ENCODE results near the gene OBP2B. TPM values are rescaled to one million over a fixed set of nuclear protein-coding genes. Genes with fewer than 3 reads are reported as not detected.

OBP2B gene
- total RNA-seq, 2 donors from 2014 or later = not detected

DNA sequence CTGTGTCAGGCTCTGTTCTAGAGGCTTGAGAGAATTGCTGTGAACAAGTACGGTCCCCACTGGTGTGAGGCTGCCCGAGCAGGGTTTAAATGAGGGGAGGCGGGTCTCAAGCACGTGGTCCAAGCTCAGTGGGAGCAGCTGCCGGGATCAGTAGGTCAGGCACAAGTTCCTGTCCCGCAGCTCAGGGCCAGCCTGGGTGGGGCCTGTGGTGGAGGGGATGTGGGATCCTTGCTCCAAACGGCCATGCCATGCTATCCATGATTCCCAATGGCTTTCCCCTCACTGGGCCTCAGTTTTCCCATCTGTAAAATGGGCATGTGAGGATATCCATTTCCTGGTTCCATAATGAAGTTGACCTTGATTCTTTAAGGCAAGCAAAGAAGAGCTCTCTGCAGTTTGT, 17.1 kb downstream of the OBP2B start:
- Histone ChIP-seq H3K27me3 (no peaks in the 10 kb centered on the region), H3K4me3 (no peak overlapping the region), H3K9me3 (peaks cover 0 to 8% of the 10 kb centered on the region in 2 donors), H3K27ac (no peak overlapping the region), H3K4me1 (no peaks in the 10 kb centered on the region), H3K36me3 (no peaks in the 10 kb centered on the region)
- TF ChIP-seq, protein P1, sequence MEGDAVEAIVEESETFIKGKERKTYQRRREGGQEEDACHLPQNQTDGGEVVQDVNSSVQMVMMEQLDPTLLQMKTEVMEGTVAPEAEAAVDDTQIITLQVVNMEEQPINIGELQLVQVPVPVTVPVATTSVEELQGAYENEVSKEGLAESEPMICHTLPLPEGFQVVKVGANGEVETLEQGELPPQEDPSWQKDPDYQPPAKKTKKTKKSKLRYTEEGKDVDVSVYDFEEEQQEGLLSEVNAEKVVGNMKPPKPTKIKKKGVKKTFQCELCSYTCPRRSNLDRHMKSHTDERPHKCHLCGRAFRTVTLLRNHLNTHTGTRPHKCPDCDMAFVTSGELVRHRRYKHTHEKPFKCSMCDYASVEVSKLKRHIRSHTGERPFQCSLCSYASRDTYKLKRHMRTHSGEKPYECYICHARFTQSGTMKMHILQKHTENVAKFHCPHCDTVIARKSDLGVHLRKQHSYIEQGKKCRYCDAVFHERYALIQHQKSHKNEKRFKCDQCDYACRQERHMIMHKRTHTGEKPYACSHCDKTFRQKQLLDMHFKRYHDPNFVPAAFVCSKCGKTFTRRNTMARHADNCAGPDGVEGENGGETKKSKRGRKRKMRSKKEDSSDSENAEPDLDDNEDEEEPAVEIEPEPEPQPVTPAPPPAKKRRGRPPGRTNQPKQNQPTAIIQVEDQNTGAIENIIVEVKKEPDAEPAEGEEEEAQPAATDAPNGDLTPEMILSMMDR (IDR thresholded peaks at IDR 0.05) = no peak
- no peak for DNase-seq (ENCODE audit: low spot score)

DNA sequence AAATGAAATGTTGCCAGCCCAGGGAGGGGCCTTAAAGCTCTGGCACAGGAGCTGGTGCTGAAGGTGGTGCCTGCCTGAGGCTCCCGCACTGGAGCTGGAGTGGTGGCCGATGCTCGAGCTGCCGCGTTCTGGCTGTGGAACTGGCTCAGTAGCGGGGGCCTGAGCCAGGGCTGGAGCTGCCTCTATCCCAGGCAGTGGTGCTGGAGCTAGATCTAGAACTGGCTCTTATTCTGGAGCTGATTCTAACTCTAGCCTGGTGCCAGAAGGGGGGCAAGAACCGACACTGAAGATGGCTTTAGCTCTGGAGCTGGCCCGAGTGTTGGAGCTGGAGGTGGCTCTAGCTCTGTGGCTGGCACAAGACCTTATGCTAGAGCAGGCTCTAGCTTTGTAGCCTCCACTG, 19.2 kb downstream of the OBP2B start:
- Histone ChIP-seq H3K4me3 (no peak overlapping the region), H3K27me3 (no peaks in the 10 kb centered on the region), H3K27ac (no peak overlapping the region), H3K9me3 (peaks cover 0 to 3% of the 10 kb centered on the region in 2 donors), H3K4me1 (peaks cover 0 to 7% of the 10 kb centered on the region in 2 donors), H3K36me3 (no peaks in the 10 kb centered on the region)
- DNase-seq (ENCODE audit: low spot score) = no peak
- TF ChIP-seq, protein P1 (IDR thresholded peaks at IDR 0.05) = no peak

DNA sequence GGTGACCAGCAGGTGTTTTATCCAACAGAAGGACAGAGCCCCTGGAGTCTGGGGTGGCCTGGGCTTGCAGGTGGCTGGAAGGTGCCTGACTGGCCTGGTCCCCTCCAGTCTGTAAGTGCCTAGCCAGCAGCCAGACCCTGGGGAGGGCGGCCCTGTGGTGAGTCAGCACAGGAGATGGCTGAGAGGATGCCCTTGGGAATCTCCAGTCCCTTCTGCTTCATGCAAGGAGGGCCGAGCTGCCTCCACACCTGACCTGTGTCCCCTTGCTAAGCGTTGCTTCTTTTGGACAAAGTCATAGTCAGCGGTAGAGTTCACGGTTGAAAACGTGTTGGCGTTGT, 20.2 kb downstream of the OBP2B start:
- Histone ChIP-seq H3K27ac (no peak overlapping the region), H3K4me3 (no peak overlapping the region), H3K27me3 (no peaks in the 10 kb centered on the region), H3K9me3 (no peaks in the 10 kb centered on the region), H3K36me3 (no peaks in the 10 kb centered on the region), H3K4me1 (peaks cover 0 to 7% of the 10 kb centered on the region in 2 donors)
- TF ChIP-seq, protein P1 (IDR thresholded peaks at IDR 0.05) = no peak
- DNase-seq (ENCODE audit: low spot score) = no peak

DNA sequence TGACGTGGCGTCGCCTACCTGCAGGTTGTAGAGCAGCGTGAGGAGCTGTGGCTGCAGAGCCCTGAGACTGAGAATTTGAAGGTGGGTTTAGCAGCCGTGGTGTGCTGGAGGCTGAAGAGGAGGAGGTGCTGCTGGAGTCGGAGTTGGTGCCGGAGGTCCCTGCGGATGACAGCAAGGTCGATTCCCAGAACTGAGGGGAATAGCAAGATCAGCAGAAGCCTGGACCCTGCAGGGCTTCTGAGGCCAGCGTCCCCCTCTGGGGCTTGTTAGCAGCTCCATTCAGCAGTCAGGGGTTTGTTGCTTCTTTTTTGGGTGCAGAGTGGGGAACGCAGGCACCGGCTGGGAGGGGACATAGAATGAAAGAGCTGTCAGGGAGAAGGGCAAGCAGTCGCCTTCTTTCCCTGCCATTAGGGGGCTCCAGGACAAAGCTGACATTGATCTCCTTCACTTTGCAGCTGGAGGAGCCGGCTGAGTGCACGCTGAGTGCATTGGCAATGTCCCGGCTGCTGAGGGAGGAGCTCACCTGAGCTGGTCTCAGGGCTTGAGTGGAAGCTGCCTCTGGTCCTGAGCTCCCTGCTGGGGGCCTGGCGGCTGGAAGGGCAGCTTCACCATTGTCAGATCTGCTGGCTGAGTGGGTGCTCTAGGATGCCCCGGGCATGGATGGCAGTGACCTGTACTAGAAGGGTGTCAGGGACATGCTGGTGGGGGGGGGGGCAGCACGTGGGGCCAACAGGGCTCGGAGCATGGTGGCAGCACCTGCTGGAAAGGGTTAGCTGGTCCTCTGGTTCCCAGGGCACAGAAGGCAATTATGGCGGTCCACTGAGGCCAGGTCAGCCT, 20.8 kb downstream of the OBP2B start:
- H3K9me3 ChIP-seq = no peaks in the 10 kb centered on the region
- H3K36me3 ChIP-seq = no peaks in the 10 kb centered on the region
- H3K4me3 ChIP-seq = no peak overlapping the region
- H3K27ac ChIP-seq = no peak overlapping the region
- peaks cover 0 to 7% of the 10 kb centered on the region in 2 donors for H3K4me1 ChIP-seq
- no peak for DNase-seq (ENCODE audit: low spot score)
- no peaks in the 10 kb centered on the region for H3K27me3 ChIP-seq
- TF ChIP-seq, protein P1 (IDR thresholded peaks at IDR 0.05) = peak in 1 of 2 donors; percentile 22

DNA sequence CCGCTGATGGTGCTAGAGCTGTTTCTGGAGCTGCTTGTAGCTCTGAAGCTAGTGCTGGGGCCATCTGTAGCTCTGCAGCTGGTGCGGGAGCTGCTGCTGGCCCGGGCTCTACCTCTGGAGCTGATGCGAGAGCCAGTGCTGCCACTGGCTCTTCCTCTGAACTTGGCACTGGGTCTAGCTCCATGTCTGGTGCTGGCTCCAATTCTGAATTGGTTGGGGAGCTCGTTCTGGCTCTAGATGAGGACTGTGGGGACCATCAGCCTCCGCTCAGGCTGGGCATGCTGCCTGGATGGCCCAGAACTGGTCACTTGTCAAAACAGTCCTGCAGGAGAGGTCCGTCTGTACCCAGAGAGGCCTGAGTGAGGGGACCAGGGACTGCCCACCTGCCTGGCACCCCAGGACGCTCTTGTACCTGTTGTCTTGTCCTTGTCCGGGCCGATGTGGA, 21.5 kb downstream of the OBP2B start:
- Histone ChIP-seq H3K9me3 (no peaks in the 10 kb centered on the region), H3K36me3 (no peaks in the 10 kb centered on the region), H3K4me3 (no peak overlapping the region), H3K27me3 (no peaks in the 10 kb centered on the region), H3K4me1 (peaks cover 0 to 7% of the 10 kb centered on the region in 2 donors), H3K27ac (no peak overlapping the region)
- DNase-seq (ENCODE audit: low spot score) = no peak
- TF ChIP-seq, protein P1 (IDR thresholded peaks at IDR 0.05) = no peak
